BJ (cell line): ENCODE data around the gene PNPLA6. TPM values are rescaled to one million over a fixed set of nuclear protein-coding genes. Genes with fewer than 3 reads are reported as not detected.

ENCODE experiments used
- CTCF ChIA-PET: fragments of 350-600 bp; formaldehyde crosslinking; extraction: SDS; loops from one replicate; lab custom pipeline; 2021; ENCODE audit warnings: antibody characterized with exemption, inconsistent platforms; lab: Yijun Ruan, JAX
- POLR2A ChIA-PET: fragments of 300-600 bp; sonication (Branson Sonifier 250); formaldehyde crosslinking; extraction: SDS; loops from one replicate; lab custom pipeline; 2021; ENCODE audit warnings: antibody characterized with exemption; lab: Charles Lee
- DNase-seq: peaks from one replicate; pipeline ENCODE4 v3.0.0-alpha.2; 2011; ENCODE audit warnings: low read depth
- H3K27me3 ChIP-seq: 2 replicates; pipeline ENCODE4 v1.6.0; 2011; ENCODE audit warnings: low read length; ENCODE audit not compliant: control insufficient read depth, insufficient read depth
- H3K36me3 ChIP-seq: 2 replicates; pipeline ENCODE4 v1.5.1; 2011; ENCODE audit warnings: low read length; ENCODE audit not compliant: control insufficient read depth, insufficient read depth
- H3K4me3 ChIP-seq: 2 replicates; pipeline ENCODE4 v1.5.1; 2011; ENCODE audit warnings: low read depth, mild to moderate bottlenecking, control low read depth, low read length
- CTCF ChIP-seq: IDR thresholded peaks from 2 replicates; pipeline ENCODE4 v1.5.1; 2011; ENCODE audit warnings: low read depth, mild to moderate bottlenecking, control low read depth, inconsistent platforms, low read length, moderate library complexity; ENCODE audit not compliant: insufficient read depth
- polyA plus RNA-seq: library from polyadenylated mRNA; depleted of rRNA; stranded (reverse); fragments of >200 nt; gene quantifications from 2 replicates; pipeline ENCODE4 v1.2.3, GENCODE V29; 2011

Gene PNPLA6
- polyA plus RNA-seq, 1 experiment: 55.1 TPM

GRCh38 chr19:7502552-7502951 lies 33.0 kb upstream of the PNPLA6 start:
- DNase-seq: no peak
- Histone ChIP-seq H3K27me3 (peaks cover 4% of the 10 kb centered on the region), H3K4me3 (no peak overlapping the region), H3K36me3 (no peaks in the 10 kb centered on the region)
- no peak for TF ChIP-seq CTCF
- CTCF ChIA-PET: no interaction called here
- POLR2A ChIA-PET: no interaction called here

GRCh38 chr19:7504684-7505083 lies 30.8 kb upstream of the PNPLA6 start:
- CTCF ChIA-PET: no interaction called here
- TF ChIP-seq CTCF: no peak
- DNase-seq: no peak
- no peak overlapping the region for H3K4me3 ChIP-seq
- H3K27me3 ChIP-seq: peaks cover 4% of the 10 kb centered on the region
- H3K36me3 ChIP-seq: no peaks in the 10 kb centered on the region
- POLR2A ChIA-PET: no interaction called here

- Histone ChIP-seq H3K27me3 (peaks cover 4% of the 10 kb centered on the region), H3K4me3 (no peak overlapping the region), H3K36me3 (no peaks in the 10 kb centered on the region)
- TF ChIP-seq CTCF: no peak
- POLR2A ChIA-PET: no interaction called here
- CTCF ChIA-PET: no interaction called here
- no peak for DNase-seq
Measured at GRCh38 chr19:7505288-7505681, 30.2 kb upstream of the PNPLA6 start.

GRCh38 chr19:7505682-7506384 lies 29.7 kb upstream of the PNPLA6 start:
- H3K4me3 ChIP-seq: no peak overlapping the region
- peaks cover 2% of the 10 kb centered on the region for H3K27me3 ChIP-seq
- H3K36me3 ChIP-seq: no peaks in the 10 kb centered on the region
- no peak for TF ChIP-seq CTCF
- ChIA-PET CTCF (interaction anchor here (2.5 kb wide), 1 partner anchor 8 kb away, joined by 14 read pairs; a partner anchor contains a TSS), POLR2A (no interaction called here)
- DNase-seq: no peak

GRCh38 chr19:7506385-7507328 lies 28.9 kb upstream of the PNPLA6 start:
- Histone ChIP-seq H3K27me3 (peaks cover 2% of the 10 kb centered on the region), H3K4me3 (no peak overlapping the region), H3K36me3 (no peaks in the 10 kb centered on the region)
- ChIA-PET CTCF (interaction anchor here (2.5 kb wide), 1 partner anchor 9 kb away, joined by 14 read pairs; a partner anchor contains a TSS), POLR2A (no interaction called here)
- no peak for DNase-seq
- TF ChIP-seq CTCF: no peak
